Astrocyte of the cerebellum (primary cell): Measurements from ENCODE around the gene IFNL1.
"Not testable (repeated sequence)": the region's sequence is repeated elsewhere in the genome, so short reads cannot be mapped to it uniquely, and the experiment has no call there.

ENCODE experiments used
- DNase-seq: peaks from one replicate; pipeline ENCODE4 v3.0.0-alpha.2; 2011; ENCODE audit warnings: low read depth
- H3K4me3 ChIP-seq: 2 replicates; pipeline ENCODE4 v1.5.1; 2011; ENCODE audit warnings: mild to moderate bottlenecking, low read depth, low read length, moderate library complexity
- in situ Hi-C: cut with HindIII; loops from 2 replicates; pipeline ENCODE4 v1.10.0; 2017; ENCODE audit warnings: low sequenced_read_pairs
- TF ChIP-seq, protein P1 (sequence below): IDR thresholded peaks from 2 replicates; pipeline ENCODE4 v1.5.1; 2012; ENCODE audit warnings: low read length, low read depth, moderate library complexity, mild to moderate bottlenecking; ENCODE audit errors: missing control alignments

The IFNL1 gene

GRCh38 chr19:39263912-39264305 is 32.3 kb upstream of the IFNL1 start:
- in situ Hi-C loops: no loop called here
- TF ChIP-seq, protein P1, sequence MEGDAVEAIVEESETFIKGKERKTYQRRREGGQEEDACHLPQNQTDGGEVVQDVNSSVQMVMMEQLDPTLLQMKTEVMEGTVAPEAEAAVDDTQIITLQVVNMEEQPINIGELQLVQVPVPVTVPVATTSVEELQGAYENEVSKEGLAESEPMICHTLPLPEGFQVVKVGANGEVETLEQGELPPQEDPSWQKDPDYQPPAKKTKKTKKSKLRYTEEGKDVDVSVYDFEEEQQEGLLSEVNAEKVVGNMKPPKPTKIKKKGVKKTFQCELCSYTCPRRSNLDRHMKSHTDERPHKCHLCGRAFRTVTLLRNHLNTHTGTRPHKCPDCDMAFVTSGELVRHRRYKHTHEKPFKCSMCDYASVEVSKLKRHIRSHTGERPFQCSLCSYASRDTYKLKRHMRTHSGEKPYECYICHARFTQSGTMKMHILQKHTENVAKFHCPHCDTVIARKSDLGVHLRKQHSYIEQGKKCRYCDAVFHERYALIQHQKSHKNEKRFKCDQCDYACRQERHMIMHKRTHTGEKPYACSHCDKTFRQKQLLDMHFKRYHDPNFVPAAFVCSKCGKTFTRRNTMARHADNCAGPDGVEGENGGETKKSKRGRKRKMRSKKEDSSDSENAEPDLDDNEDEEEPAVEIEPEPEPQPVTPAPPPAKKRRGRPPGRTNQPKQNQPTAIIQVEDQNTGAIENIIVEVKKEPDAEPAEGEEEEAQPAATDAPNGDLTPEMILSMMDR: no peak
- no peak overlapping the region for H3K4me3 ChIP-seq
- DNase-seq: no peak

GRCh38 chr19:39264306-39265290 is 31.6 kb upstream of the IFNL1 start:
- in situ Hi-C loops: no loop called here
- TF ChIP-seq, protein P1: no peak
- no peak overlapping the region for H3K4me3 ChIP-seq
- DNase-seq: no peak

DNA sequence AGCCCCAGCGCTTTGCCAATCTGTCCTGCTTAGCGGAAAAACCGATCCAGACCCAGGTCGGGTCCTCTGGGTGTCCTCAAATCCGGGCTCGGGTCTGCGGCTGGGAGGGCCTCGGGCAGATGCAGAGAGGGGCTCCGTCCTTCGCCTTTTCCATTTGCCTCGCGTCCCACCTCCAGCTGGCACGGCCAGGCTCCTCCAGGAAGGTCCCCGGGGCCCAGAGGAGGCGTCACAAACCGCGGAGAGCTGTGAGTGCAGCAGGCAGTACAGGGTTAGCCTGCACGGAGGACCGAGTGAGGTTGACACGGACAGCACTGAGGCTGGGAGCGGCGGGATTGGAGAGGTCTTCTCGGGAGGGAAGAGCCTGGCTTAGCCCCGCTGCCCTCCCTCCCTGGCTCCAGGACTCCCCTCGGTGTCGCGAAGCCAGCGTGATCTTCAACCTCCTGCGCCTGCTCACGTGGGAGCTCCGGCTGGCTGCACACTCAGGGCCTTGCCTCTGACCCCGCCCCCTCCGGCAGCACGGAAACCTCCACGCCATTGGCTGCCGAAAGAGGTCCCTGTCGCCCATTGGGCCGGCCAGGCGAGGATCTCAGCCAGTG is 30.8 kb upstream of the IFNL1 start:
- TF ChIP-seq, protein P1: no peak
- H3K4me3 ChIP-seq: no peak overlapping the region
- in situ Hi-C loops: no loop called here
- no peak for DNase-seq

- DNase-seq, in situ Hi-C loops, H3K4me3 ChIP-seq: not testable (repeated sequence)
Measured at GRCh38 chr19:39268085-39268484, 28.1 kb upstream of the IFNL1 start, which contains the start of gene IFNL2. Gene IFNL2, plus strand, starts transcription at chr19:39268396. Its CDS starts 173 bp downstream, at chr19:39268569.

- DNase-seq, in situ Hi-C loops, H3K4me3 ChIP-seq: not testable (repeated sequence)
Measured at GRCh38 chr19:39268531-39269223, 27.5 kb upstream of the IFNL1 start.

DNA sequence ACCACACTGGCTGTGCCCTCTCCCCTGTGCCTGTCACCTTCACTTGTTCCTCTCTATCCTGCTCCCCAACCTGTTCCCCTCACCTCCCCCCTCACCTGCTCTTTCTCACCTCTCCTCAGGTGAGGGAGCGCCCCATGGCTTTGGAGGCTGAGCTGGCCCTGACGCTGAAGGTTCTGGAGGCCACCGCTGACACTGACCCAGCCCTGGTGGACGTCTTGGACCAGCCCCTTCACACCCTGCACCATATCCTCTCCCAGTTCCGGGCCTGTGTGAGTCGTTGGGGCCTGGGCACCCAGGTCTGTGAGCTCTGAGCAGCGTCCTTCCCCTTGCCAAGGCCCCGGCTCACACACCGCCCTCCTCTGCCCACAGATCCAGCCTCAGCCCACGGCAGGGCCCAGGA is 26.8 kb upstream of the IFNL1 start:
- H3K4me3 ChIP-seq, in situ Hi-C loops, DNase-seq: not testable (repeated sequence)

DNA sequence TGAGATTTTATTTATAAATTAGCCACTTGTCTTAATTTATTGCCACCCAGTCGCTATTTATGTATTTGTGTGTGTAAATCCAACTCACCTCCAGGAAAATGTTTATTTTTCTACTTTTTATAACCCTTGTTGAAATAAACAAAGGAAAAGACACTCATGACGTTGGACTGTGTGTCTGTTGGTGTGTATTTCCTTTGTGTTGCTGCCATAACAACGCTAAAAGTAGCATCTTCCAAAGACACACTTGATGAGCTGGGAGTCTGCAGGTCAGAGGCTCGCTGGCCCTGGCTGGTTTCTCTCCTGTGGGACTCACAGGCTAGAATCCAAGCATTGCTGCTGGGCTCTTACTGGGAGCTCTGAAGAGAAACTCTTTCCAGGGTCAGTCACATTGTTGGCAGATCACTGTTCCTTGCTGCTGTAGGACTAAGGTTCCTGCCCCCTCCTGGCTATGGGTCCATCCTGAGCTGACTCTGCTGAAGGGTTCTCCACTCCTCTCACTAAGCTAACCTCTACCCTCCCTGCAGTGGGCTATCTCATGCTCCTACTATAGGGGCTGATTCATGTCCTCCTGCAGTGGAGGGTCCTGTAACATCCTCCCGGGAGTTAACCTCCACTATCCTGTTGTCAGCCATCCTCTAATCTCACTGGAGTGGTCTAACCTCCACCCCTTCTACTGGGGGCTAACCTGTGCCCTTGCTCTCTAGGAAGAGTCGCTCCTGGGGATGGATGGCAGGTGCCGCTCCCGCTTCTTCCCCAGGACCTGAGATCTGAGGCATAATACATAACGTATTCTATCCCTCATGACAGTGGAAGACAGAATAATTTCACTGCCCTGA is 26.0 kb upstream of the IFNL1 start:
- in situ Hi-C loops: no loop called here
- H3K4me3 ChIP-seq: no peak overlapping the region
- no peak for DNase-seq
- TF ChIP-seq, protein P1: no peak

DNA sequence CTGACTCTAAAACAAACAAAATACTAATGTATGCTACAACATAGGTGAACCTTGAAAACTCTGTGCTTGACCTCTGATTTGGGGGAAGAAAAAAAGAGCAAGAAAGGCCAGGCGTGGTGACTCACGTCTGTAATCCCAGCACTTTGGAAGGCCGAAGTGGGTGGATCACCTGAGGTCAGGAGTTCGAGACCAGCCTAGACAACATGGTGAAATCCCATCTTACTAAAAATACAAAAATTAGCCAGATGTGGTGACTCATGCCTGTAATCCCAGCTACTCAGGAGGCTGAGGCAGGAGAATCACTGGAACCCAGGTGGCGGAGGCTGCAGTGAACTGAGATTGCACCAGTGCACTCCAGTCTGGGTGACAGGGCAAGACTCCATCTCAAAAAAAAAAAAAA is 22.3 kb upstream of the IFNL1 start:
- in situ Hi-C loops, DNase-seq, H3K4me3 ChIP-seq: not testable (repeated sequence)
